Erythroblast (primary cell): ENCODE measurements around the gene ASB8.
"Not testable (repeated sequence)": the region's sequence is repeated elsewhere in the genome, so short reads cannot be mapped to it uniquely, and the experiment has no call there.

Experiments used
- GATA1 ChIP-seq: IDR thresholded peaks from 2 replicates; pipeline ENCODE4 v1.6.1; 2011; ENCODE audit warnings: low read depth, mild to moderate bottlenecking, control low read depth, low read length, moderate library complexity
- POLR2A ChIP-seq: IDR thresholded peaks from 2 replicates; pipeline ENCODE4 v1.6.1; 2011; ENCODE audit warnings: mild to moderate bottlenecking, low read length

GRCh38 chr12:48111312-48111693 lies 46.0 kb downstream of the ASB8 start:
- not testable (repeated sequence) for TF ChIP-seq GATA1, POLR2A
